NCI-H69 (cell line): Measurements from ENCODE around the gene RASGEF1C.
A peak's percentile ranks its signal among the peaks of the same experiment; 100 is the strongest.
"Not testable (repeated sequence)": the region's sequence is repeated elsewhere in the genome, so short reads cannot be mapped to it uniquely, and the experiment has no call there.

Source experiments
- DNase-seq: peaks from one replicate; lab custom pipeline; 2025; lab: John Stamatoyannopoulos, UW

The RASGEF1C gene

GRCh38 chr5:180135967-180136629 lies 72.9 kb downstream of the RASGEF1C start:
- DNase-seq, result no peak

GRCh38 chr5:180135128-180135955 lies 73.7 kb downstream of the RASGEF1C start:
- no peak for DNase-seq

DNA sequence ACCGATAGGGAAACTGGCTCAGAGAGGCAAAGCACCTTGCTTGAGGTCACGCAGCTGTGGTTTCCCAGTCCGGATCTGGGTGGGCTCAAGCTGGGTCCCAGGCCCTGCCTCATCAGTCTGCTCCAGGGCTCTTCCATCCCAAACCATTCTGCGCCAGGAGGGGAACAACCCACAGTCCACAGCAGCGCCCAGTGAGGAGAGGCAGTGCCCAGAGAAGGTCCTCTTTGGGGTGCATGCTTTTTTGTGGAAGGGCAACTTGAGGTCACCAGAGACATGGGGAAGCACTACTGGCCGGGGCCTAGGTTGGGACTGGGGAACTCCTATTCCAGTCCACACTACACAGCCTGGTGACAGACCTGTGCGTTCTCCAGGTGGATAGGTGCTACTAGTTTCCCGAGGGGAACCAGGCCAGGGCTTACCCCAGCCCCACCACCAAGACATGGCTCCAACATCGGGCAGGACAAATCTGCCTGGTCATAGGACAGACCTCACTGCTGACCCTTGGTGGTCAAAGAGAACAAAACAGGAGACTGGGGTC lies 75.0 kb downstream of the RASGEF1C start:
- no peak for DNase-seq

DNA sequence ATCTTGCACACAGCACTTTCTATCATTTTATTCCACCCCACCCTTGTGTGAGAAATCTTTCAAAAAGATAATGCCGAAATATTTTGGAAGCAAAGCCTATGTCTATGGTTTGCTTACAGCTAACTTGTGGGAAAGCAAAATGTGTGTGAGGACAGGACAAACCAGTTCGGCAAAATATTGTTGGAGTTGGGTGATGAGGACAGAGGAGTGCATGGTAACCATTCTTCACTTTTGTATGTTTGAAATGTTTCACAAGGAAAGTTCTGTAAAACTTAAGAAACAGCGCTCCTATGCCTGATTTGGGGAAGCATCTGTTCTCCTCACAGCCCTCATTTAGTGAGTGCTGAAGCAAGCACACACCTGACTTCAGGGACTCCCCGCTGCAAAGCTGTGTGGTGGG lies 75.5 kb downstream of the RASGEF1C start:
- no peak for DNase-seq

GRCh38 chr5:180133060-180133459 lies 76.0 kb downstream of the RASGEF1C start:
- no peak for DNase-seq

DNA sequence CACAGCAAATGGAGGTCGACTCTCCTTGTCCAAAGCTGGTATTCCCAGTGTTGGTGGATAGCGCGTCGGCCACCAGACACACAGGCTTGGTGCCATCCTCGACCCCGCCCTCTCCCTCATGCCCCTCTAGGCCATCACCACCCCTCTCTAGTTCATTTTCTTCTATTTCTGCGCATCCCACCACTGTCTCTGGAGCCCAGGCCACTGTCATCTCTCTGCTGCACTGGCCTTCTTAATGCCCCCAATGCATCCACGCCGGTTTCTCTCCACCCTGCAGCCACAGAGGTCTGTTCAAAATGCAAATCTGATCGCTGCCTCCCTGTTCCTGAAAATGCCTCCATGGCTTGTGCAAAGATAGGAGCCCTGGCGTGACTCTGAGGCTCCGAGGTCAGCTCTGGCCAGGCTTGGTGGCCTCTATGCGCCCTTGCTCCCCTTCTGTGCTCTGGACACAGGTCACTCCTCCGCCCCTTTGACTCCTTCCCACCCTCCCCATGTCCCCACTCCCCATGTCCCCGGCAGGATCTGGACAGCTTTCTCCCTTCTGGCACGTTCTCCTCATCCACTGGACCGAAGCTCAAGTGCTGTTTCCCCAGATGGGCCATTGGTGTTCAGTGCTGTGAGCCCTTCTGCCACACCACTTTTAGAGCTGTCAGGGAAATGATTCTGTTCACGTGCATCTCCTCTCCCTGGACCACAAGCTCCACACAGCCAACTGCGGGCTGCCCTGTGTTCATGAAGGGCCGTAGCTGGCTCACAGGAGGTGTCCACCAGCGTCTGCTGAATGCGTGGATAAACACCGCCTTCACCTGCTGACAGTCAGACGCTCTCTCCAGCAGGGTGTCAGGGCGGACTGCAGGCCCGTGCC lies 77.9 kb downstream of the RASGEF1C start:
- DNase-seq, result peak; percentile 27

DNA sequence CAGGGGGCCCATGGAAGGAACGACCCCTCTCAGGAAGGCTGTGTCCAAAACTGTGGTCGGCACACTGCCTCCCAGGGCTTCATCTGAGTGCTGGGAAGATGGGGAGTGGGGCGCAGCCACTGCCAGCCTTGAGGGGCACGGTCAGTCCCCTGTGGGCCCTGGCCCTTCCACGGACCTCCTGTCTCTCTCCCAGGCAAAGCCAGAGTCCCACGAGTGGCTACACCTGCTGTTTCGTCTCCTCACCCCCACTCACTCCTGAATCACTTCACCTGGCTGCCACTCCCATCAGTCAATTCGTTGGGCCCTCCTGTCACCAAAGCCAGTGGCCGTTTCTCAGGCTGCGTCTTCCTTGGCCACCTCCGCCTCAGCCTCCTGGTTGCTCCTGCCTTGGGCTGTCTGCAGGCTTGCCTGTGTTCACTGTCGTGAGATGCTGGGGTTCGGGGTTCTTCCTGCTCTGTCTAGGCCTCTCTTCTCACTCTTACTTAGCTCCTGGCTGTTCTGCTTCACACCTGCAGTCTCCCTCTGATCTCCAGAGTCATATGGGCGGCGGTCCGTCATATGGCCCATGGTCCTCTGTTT lies 78.6 kb downstream of the RASGEF1C start:
- DNase-seq, result no peak

GRCh38 chr5:180129291-180130190 lies 79.5 kb downstream of the RASGEF1C start:
- DNase-seq, result no peak

GRCh38 chr5:180128671-180129261 lies 80.2 kb downstream of the RASGEF1C start:
- no peak for DNase-seq

GRCh38 chr5:180127682-180128670 lies 81.0 kb downstream of the RASGEF1C start:
- no peak for DNase-seq

DNA sequence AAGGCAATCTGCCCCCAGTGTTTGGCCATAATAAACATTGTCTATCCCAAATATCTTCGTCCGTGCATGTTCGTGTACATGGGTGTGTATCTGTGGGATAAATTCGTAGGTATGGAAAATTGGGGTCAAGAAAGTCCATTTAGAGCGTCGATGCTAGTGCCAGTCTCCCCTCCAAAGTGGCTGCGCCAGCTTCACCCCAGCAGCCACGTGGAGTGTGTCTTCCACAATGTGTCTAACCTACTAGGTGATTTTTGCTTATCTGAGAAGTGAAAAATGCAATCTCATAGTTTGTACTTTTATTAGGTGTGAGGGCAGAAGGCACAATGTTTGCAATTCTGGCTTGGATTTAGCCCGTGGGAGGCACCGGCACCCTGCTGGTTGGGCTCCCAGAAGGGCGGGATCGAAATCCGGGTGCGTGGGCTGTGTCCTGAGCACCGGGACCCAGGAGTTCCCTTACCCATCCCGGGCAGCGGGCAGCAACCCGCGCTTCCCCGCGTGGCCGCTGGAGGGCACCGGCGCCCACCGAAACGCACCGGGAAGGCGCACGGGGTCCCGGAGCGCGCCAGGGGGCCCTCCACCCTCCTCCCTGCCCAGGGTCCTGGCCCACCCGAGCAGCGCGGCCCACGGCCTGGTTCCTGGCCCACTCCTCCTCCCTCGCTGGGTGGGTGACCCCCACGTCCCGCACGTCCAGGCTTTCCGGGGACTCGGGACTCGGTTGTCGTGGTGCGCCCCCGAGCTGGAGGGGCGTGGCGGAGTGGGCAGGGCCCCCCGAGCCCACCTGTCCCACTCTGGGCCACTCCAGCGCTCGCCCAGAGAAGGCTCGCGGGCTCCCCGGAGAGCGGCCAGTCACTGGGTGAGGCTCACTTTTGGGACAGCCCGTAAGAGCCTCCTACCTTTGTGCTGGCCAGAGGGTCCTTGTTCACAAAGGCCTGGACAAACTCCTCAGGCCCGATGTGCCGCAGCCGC lies 82.0 kb downstream of the RASGEF1C start:
- peak; percentile 52 for DNase-seq

GRCh38 chr5:180126156-180126555 lies 82.9 kb downstream of the RASGEF1C start:
- not testable (repeated sequence) for DNase-seq

DNA sequence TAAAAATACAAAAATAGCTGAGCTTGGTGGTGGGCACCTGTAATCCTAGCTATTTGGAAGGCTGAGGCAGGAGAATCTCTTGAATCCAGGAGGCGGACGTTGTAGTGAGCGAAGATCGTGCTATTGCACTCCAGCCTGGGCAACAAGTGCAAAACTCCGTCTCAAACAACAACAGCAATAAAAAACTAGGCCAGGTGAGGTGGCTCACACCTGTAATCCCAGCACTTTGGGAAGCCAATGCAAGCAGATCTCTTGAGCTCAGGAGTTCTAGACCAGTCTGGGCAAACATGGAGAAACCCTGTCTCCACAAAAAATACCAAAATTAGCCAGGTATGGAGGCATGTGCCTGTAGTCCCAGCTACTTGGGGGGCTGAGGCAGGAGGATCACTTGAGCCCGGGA lies 84.3 kb downstream of the RASGEF1C start:
- DNase-seq, result not testable (repeated sequence)

DNA sequence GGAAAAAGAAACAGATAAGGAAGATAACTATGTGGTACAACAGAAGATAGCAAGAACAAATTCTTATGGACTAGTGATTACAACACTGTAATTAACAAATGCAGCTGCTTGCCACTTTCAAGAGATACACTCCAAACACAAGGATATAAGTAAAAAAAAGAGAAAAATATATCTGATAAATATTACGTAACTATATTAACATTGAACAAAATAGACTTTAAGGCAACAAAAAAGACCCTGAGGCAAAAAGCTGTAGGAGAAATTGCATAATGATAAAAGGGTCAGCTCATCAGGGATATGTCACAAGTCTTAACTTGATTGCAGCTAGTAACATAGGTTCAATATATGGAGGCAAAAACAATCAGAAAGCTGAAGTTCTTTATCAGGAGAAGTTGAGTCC lies 86.1 kb downstream of the RASGEF1C start:
- DNase-seq, result no peak

GRCh38 chr5:180121826-180122413 lies 87.1 kb downstream of the RASGEF1C start:
- no peak for DNase-seq

- DNase-seq, result peak; percentile 19
Measured at GRCh38 chr5:180120237-180121101, 88.5 kb downstream of the RASGEF1C start.

DNA sequence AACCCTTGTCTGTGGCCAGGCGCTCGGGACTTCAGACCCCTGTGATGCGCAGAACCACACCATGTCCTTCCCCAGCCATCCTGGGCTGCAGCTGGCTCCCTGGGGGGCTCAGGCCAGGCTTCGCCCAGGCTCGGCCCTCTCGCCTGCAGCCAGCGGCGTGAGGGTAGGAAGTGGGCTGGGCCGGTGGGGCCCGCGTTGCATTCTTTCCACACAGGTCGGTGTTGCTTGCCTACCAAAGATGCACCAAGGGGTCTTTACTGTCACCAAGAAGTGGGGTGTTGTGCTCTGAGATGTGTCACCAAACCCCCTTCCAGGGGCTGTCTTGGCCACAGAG lies 89.1 kb downstream of the RASGEF1C start:
- no peak for DNase-seq
